ENCODE results near the gene RUSF1. TPM values are rescaled to one million over a fixed set of nuclear protein-coding genes. Genes with fewer than 3 reads are reported as not detected.

RUSF1 gene
- total and polyA plus RNA-seq, 9 of the 15 experiments (the other 6 are each of a cell fraction or from before 2014, with no cell fraction given), result 0.80 to 52.8 (median 27.6) TPM

GRCh38 chr16:31451681-31452351 lies 56.4 kb downstream of the RUSF1 start (continued):
- TF ChIP-seq ELF1 (tag; IDR thresholded peaks at IDR 0.05) (0 out of 2 replicates have a peak, but pooled peaks have one; percentile 22), EHMT2 (IDR thresholded peaks at IDR 0.05) (no peak), OTX1 (CRISPR knock-in tag; IDR thresholded peaks at IDR 0.05) (peak; percentile 37; the same call in 1 of the 2 replicates), CREM (IDR thresholded peaks at IDR 0.05; ENCODE audit: low read depth) (peak; percentile 61), IFI16 (CRISPR knock-in tag; IDR thresholded peaks at IDR 0.05) (no peak), NCOA1 (IDR thresholded peaks at IDR 0.05; ENCODE audit: low read depth) (no peak), CHD2 (IDR thresholded peaks at IDR 0.05; ENCODE audit: low read depth, low read length) (0 out of 2 replicates have a peak, but pooled peaks have one; percentile 36), ZNF408 (CRISPR knock-in tag; IDR thresholded peaks at IDR 0.05; ENCODE audit: low read depth) (no peak), ARID2 (IDR thresholded peaks at IDR 0.05) (no peak), MCM3 (IDR thresholded peaks at IDR 0.05) (no peak), KAT2B (IDR thresholded peaks at IDR 0.05; ENCODE audit: low read depth, low read length) (no peak), ZNF586 (CRISPR knock-in tag; conservative IDR thresholded peaks at IDR 0.05) (no peak), ZC3H4 (CRISPR knock-in tag; IDR thresholded peaks at IDR 0.05; ENCODE audit: borderline replicate concordance) (no peak), FOXM1 (IDR thresholded peaks at IDR 0.05; ENCODE audit: low read depth) (peak; percentile 68), FOXM1 (CRISPR knock-in tag; IDR thresholded peaks at IDR 0.05; ENCODE audit: low read depth) (no peak), THRB (CRISPR knock-in tag; conservative IDR thresholded peaks at IDR 0.05) (no peak), NFYB (IDR thresholded peaks at IDR 0.05; ENCODE audit: extremely low read depth, insufficient read length) (no peak), NCOA2 (IDR thresholded peaks at IDR 0.05; ENCODE audit: partially characterized antibody in 2 of 2) (no peak), TFAM (CRISPR knock-in tag; conservative IDR thresholded peaks at IDR 0.05) (no peak), TAL1 (IDR thresholded peaks at IDR 0.05) (no peak), HNRNPH1 (optimal IDR thresholded peaks at IDR 0.05; ENCODE audit: low read depth, low read length) (no peak), DPF2 (IDR thresholded peaks at IDR 0.05) (peak; percentile 64; the same call in 1 of the 2 replicates)
- TF ChIP-seq, protein P1, sequence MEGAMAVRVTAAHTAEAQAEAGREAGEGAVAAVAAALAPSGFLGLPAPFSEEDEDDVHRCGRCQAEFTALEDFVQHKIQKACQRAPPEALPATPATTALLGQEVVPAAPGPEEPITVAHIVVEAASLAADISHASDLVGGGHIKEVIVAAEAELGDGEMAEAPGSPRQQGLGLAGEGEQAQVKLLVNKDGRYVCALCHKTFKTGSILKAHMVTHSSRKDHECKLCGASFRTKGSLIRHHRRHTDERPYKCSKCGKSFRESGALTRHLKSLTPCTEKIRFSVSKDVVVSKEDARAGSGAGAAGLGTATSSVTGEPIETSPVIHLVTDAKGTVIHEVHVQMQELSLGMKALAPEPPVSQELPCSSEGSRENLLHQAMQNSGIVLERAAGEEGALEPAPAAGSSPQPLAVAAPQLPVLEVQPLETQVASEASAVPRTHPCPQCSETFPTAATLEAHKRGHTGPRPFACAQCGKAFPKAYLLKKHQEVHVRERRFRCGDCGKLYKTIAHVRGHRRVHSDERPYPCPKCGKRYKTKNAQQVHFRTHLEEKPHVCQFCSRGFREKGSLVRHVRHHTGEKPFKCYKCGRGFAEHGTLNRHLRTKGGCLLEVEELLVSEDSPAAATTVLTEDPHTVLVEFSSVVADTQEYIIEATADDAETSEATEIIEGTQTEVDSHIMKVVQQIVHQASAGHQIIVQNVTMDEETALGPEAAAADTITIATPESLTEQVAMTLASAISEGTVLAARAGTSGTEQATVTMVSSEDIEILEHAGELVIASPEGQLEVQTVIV (CRISPR knock-in tag; IDR thresholded peaks at IDR 0.05; ENCODE audit: borderline replicate concordance), result no peak
- TF ChIP-seq, protein P2, sequence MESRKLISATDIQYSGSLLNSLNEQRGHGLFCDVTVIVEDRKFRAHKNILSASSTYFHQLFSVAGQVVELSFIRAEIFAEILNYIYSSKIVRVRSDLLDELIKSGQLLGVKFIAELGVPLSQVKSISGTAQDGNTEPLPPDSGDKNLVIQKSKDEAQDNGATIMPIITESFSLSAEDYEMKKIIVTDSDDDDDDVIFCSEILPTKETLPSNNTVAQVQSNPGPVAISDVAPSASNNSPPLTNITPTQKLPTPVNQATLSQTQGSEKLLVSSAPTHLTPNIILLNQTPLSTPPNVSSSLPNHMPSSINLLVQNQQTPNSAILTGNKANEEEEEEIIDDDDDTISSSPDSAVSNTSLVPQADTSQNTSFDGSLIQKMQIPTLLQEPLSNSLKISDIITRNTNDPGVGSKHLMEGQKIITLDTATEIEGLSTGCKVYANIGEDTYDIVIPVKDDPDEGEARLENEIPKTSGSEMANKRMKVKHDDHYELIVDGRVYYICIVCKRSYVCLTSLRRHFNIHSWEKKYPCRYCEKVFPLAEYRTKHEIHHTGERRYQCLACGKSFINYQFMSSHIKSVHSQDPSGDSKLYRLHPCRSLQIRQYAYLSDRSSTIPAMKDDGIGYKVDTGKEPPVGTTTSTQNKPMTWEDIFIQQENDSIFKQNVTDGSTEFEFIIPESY (CRISPR knock-in tag; IDR thresholded peaks at IDR 0.05), result no peak
- TF ChIP-seq, protein P3, sequence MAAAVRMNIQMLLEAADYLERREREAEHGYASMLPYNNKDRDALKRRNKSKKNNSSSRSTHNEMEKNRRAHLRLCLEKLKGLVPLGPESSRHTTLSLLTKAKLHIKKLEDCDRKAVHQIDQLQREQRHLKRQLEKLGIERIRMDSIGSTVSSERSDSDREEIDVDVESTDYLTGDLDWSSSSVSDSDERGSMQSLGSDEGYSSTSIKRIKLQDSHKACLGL (CRISPR knock-in tag; IDR thresholded peaks at IDR 0.05; ENCODE audit: borderline replicate concordance, poor library complexity, severe bottlenecking), result no peak

Measured in K562 (cell line).